Right lobe of liver (tissue), 6 donors: ENCODE data around the gene INAVA. TPM values are rescaled to one million over a fixed set of nuclear protein-coding genes. Genes with fewer than 3 reads are reported as not detected.
"Not testable (repeated sequence)": the region's sequence is repeated elsewhere in the genome, so short reads cannot be mapped to it uniquely, and the experiment has no call there.

ENCODE experiments used
- ATAC-seq, 4 donors: fragments of 200-7000 bp; cut with Tn5 transposase; one replicate each; pipeline ENCODE4 v1.9.1; 2020; ENCODE audit warnings: mild to moderate bottlenecking in 4 of 4, moderate library complexity in 4 of 4
- DNase-seq, 3 donors: peaks; one replicate each; pipeline ENCODE4 v3.0.0-alpha.2; 2020
- H3K27ac ChIP-seq, 3 donors: fragments of 200-600 bp; one replicate each; pipeline ENCODE4 v1.8.0; 2022
- H3K27me3 ChIP-seq, 2 donors: fragments of 200-600 bp; one replicate each; pipeline ENCODE4 v1.8.0; 2022
- H3K36me3 ChIP-seq, 4 donors: fragments of 200-600 bp; sonication (generic) in 1 of 4; one replicate each; pipeline versions ENCODE4 v1.5.1 to v1.8.0; 2017 to 2022; ENCODE audit warnings: control low read depth in 1 of 4
- H3K4me1 ChIP-seq, 4 donors: fragments of 200-600 bp; sonication (generic) in 1 of 4; one replicate each; pipeline versions ENCODE4 v1.5.1 to v1.8.0; 2017 to 2022; ENCODE audit warnings: control low read depth in 1 of 4
- H3K4me3 ChIP-seq, 3 donors: fragments of 200-600 bp; one replicate each; pipeline ENCODE4 v1.8.0; 2022
- H3K9me3 ChIP-seq, 4 donors: fragments of 200-600 bp; sonication (generic) in 1 of 4; one replicate each; pipeline versions ENCODE4 v1.5.1 to v1.8.0; 2017 to 2022; ENCODE audit warnings: control low read depth in 1 of 4
- POLR2A ChIP-seq: fragments of 450-650 bp; IDR thresholded peaks from one replicate; pipeline ENCODE4 v1.6.1; 2017; ENCODE audit warnings: antibody characterized with exemption, mild to moderate bottlenecking
- WGBS: methylation state at CpG from one replicate; pipeline ENCODE4 v1.1.6; 2018; ENCODE audit warnings: low coverage, low lambda C conversion rate; ENCODE audit not compliant: insufficient coverage; ENCODE audit errors: missing lambda C conversion rate; 5-methylcytosine and 5-hydroxymethylcytosine counted together
- intact Hi-C, 2 donors: fragments of 100-400 bp; cut with DNase I; formaldehyde crosslinking; loops; one replicate each; pipeline versions ENCODE4 v1.11.2 to v1.14.1; 2022
- total RNA-seq, 6 experiments: library from RNA; depleted of rRNA in 2 of 6; stranded (reverse); fragments of >200 nt in 2 of 6; fragmentation: NEBNext Ultra II Directional in 3 of 6; extraction: Animal tissue kit (Norgen Biotek cat#: 25700) in 3 of 6; gene quantifications; one replicate each; pipeline versions ENCODE4 v1.1.0 to v1.2.4, GENCODE V29; 2016 to 2023
- TF ChIP-seq, protein P1 (sequence below), 4 donors: fragments of 200-600 bp in 3 of 4; fragments of 450-650 bp in 1 of 4; IDR thresholded peaks; one replicate each; pipeline versions ENCODE4 v1.5.1 to v1.8.0; 2016 to 2022; ENCODE audit warnings: antibody characterized with exemption in 4 of 4, mild to moderate bottlenecking in 2 of 4
- donor health status: DM: no; HTN: yes; CAD: no.
- donor health status: DM: no; HTN: no; CAD: no.
- donor health status: DM: no; HTN: no; CAD: no.
- donor health status: DM: no; HTN: yes; CAD: no.
- donor health status: DM: no; HTN: yes; CAD: no.

The INAVA gene
- total RNA-seq, 6 experiments from 2014 or later, result 0.29 to 0.55 (median 0.41) TPM

DNA sequence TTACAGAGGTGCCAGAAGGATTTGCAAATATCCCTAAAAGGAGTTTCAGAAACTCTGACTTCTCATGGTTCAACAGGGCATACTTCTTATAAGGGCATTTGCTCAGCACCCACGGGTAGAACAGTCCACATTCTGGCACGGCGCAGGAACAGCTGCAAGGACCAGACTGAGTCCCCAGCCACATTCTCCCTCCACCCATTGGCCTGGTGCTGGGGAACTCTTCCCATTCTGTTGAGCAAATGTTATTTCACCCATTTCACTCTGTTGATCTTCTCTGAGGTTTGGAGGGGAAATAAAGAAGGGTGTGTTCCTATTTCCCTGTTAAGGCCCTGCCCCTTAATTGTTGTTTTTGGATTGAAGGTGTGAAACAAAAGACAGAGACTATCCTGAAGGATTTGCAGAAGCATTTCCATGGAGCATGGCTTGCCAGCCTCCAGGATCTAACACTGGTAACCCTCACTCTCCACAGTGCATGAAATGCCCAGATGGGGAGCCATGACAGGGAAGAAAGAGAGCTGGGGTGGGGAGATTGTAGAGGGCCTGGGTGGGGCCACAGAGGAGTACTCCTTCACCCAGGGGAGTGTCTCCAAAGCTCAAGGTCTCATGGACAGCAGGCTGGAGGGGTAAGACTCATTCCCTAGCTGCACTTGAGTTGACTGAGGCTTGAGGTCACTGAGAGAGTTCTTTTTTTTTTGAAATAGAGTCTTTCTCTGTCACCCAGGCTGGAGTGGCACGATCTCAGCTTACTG is 35.0 kb downstream of the INAVA start:
- no peak overlapping the region for H3K4me3 ChIP-seq
- no peak for TF ChIP-seq POLR2A
- TF ChIP-seq, protein P1, sequence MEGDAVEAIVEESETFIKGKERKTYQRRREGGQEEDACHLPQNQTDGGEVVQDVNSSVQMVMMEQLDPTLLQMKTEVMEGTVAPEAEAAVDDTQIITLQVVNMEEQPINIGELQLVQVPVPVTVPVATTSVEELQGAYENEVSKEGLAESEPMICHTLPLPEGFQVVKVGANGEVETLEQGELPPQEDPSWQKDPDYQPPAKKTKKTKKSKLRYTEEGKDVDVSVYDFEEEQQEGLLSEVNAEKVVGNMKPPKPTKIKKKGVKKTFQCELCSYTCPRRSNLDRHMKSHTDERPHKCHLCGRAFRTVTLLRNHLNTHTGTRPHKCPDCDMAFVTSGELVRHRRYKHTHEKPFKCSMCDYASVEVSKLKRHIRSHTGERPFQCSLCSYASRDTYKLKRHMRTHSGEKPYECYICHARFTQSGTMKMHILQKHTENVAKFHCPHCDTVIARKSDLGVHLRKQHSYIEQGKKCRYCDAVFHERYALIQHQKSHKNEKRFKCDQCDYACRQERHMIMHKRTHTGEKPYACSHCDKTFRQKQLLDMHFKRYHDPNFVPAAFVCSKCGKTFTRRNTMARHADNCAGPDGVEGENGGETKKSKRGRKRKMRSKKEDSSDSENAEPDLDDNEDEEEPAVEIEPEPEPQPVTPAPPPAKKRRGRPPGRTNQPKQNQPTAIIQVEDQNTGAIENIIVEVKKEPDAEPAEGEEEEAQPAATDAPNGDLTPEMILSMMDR (IDR thresholded peaks at IDR 0.05), result no peak
- H3K27ac ChIP-seq, result no peak overlapping the region
- no peaks in the 10 kb centered on the region for H3K27me3 ChIP-seq
- 69% methylated on average over 4 of the region's 4 CpGs for WGBS
- H3K36me3 ChIP-seq, result no peaks in the 10 kb centered on the region
- intact Hi-C loops, result no loop called here
- H3K9me3 ChIP-seq, result no peaks in the 10 kb centered on the region
- H3K4me1 ChIP-seq, result no peaks in the 10 kb centered on the region
- DNase-seq (no peak), ATAC-seq (no peak)

DNA sequence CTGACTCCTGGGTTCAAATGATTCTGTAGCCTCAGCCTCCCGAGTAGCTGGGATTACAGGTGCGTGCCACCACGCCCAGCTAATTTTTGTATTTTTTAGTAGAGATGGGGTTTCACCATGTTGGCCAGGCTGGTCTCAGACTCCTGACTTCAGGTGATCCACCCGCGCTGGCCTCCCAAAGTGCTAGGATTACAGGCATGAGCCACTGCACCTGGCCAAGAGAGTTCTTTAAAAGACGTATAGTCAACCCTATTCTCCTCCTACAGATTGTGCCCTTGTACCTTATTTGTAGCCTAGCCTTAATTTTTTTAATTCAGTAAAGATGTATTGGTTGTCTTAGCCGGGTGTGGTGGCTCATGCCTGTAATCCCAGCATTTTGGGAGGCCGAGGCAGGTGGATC is 35.6 kb downstream of the INAVA start:
- H3K4me3 ChIP-seq, intact Hi-C loops, H3K27me3 ChIP-seq, DNase-seq, H3K27ac ChIP-seq, H3K4me1 ChIP-seq, H3K36me3 ChIP-seq, ATAC-seq, H3K9me3 ChIP-seq: not testable (repeated sequence)
- WGBS, result 83% methylated on average over 8 of the region's 8 CpGs

DNA sequence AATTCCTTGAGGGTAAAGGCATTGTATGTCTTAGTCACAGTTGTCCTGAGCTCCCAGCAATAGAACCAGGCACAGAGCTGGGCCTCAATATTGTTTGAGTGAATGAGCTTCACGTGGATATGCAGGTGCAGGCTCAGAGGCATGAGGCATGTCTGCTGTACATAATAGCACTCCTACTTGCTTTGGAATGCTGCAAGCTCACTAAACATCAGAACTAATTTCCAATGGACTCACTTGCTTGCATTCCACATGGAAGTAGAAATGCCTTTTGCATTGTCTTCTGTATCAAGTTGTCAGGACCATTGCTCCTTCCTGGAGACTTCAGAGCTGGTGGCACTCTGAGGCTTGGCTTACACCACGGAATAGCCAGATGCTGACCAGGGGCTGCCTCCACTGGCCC is 37.1 kb downstream of the INAVA start:
- Histone ChIP-seq H3K27ac (no peak overlapping the region), H3K4me3 (no peak overlapping the region), H3K36me3 (no peaks in the 10 kb centered on the region), H3K4me1 (no peaks in the 10 kb centered on the region), H3K9me3 (no peaks in the 10 kb centered on the region), H3K27me3 (no peaks in the 10 kb centered on the region)
- intact Hi-C loops, result no loop called here
- ATAC-seq (no peak), DNase-seq (no peak)
- TF ChIP-seq, protein P1 (IDR thresholded peaks at IDR 0.05), result no peak
- no peak for TF ChIP-seq POLR2A
- 60% methylated on average over 1 of the region's 2 CpGs for WGBS

GRCh38 chr1:200934676-200935245 is 40.1 kb downstream of the INAVA start:
- Histone ChIP-seq H3K27ac (no peak overlapping the region), H3K4me3 (no peak overlapping the region), H3K4me1 (no peaks in the 10 kb centered on the region), H3K27me3 (no peaks in the 10 kb centered on the region), H3K9me3 (no peaks in the 10 kb centered on the region), H3K36me3 (no peaks in the 10 kb centered on the region)
- no peak for TF ChIP-seq POLR2A
- TF ChIP-seq, protein P1 (IDR thresholded peaks at IDR 0.05), result no peak
- intact Hi-C loops, result no loop called here
- WGBS, result 83% methylated on average over 13 of the region's 13 CpGs
- DNase-seq, result no peak
- ATAC-seq, result no peak

DNA sequence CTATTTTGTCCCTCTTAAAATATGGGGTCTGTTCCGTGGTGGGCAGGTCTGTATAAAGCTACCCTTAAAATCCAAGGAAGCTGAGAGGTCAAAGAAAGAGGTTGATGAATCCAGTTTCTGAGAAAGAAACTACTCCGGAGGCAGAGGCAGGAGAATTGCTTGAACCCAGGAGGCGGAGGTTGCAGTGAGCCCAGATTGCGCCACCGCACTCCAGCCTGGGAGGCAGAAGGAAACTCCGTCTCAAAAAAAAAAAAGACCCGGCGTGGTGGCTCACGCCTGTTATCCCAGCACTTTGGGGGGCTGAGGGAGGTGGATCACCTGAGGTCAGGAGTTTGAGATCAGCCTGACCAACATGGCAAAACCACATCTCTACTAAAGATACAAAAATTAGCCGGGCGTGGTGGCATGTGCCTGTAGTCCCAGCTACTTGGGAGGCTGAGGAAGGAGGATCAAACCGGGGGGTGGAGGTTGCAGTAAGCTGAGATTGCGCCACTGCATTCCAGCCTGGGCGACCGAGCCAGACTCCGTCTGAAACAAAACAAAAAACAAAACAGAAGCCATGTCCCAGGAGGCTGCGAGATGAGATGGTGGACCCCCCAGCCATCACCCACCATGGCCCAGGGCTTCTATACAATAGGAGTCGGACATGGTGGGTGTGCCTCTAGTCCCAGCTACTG is 40.7 kb downstream of the INAVA start:
- H3K4me3 ChIP-seq, intact Hi-C loops, H3K27ac ChIP-seq, H3K36me3 ChIP-seq, H3K27me3 ChIP-seq, ATAC-seq, H3K9me3 ChIP-seq, DNase-seq, H3K4me1 ChIP-seq: not testable (repeated sequence)
- 76% methylated on average over 12 of the region's 18 CpGs for WGBS
